ENCODE measurements around the gene C11orf68. TPM values are rescaled to one million over a fixed set of nuclear protein-coding genes. Genes with fewer than 3 reads are reported as not detected.

The C11orf68 gene
- total RNA-seq, 1 donor from 2014 or later = 34.9 TPM

- Mint-ChIP-seq H3K4me1 (peaks cover 45% of the 10 kb centered on the region), H3K4me3 (peak overlapping the region; percentile 62), H3K27ac (no peak overlapping the region), H3K36me3 (peaks cover 5% of the 10 kb centered on the region), H3K9me3 (no peaks in the 10 kb centered on the region), H3K27me3 (ENCODE audit: low read depth) (peaks cover 19% of the 10 kb centered on the region)
- DNase-seq (ENCODE audit: low spot score in 2 of 2, unreplicated experiment in 2 of 2) = no peak
- TF ChIP-seq CTCF (IDR thresholded peaks at IDR 0.05; ENCODE audit: unreplicated experiment) = no peak
Measured at GRCh38 chr11:65891219-65892136, 27.4 kb downstream of the C11orf68 start.

GRCh38 chr11:65890324-65891218, 28.3 kb downstream of the C11orf68 start, which contains the start of gene CCDC85B:
CCDC85B (plus strand) TSS chr11:65890673; CDS start chr11:65890784, 111 bp downstream.
- Mint-ChIP-seq H3K4me1 (peaks cover 46% of the 10 kb centered on the region), H3K9me3 (no peaks in the 10 kb centered on the region), H3K4me3 (peak within 1 kb of the TSS; percentile 97), H3K27ac (peak within 1 kb of the TSS; percentile 96), H3K27me3 (ENCODE audit: low read depth) (peaks cover 12% of the 10 kb centered on the region), H3K36me3 (peaks cover 6% of the 10 kb centered on the region)
- TF ChIP-seq CTCF (IDR thresholded peaks at IDR 0.05; ENCODE audit: unreplicated experiment) = peak; percentile 35
- DNase-seq (ENCODE audit: low spot score in 2 of 2, unreplicated experiment in 2 of 2) = peak; percentile 94 to 97

GRCh38 chr11:65888163-65888814, 30.6 kb downstream of the C11orf68 start, which contains the start of gene FIBP:
FIBP (minus strand) TSS chr11:65888471; CDS start chr11:65888418, 53 bp downstream.
- no peaks in the 10 kb centered on the region for H3K9me3 Mint-ChIP-seq
- peaks cover 16% of the 10 kb centered on the region for H3K36me3 Mint-ChIP-seq
- H3K4me3 Mint-ChIP-seq = peak within 1 kb of the TSS; percentile 97
- H3K27ac Mint-ChIP-seq = peak within 1 kb of the TSS; percentile 96
- H3K4me1 Mint-ChIP-seq = peaks cover 50% of the 10 kb centered on the region
- peaks cover 7% of the 10 kb centered on the region for H3K27me3 Mint-ChIP-seq (ENCODE audit: low read depth)
- peak; percentile 91 for TF ChIP-seq CTCF (IDR thresholded peaks at IDR 0.05; ENCODE audit: unreplicated experiment)
- peak; percentile 96 for DNase-seq (ENCODE audit: low spot score in 2 of 2, unreplicated experiment in 2 of 2)

GRCh38 chr11:65887723-65888162, 31.1 kb downstream of the C11orf68 start:
- Mint-ChIP-seq H3K9me3 (no peaks in the 10 kb centered on the region), H3K27ac (peak overlapping the region; percentile 96), H3K4me3 (peak overlapping the region; percentile 97), H3K27me3 (ENCODE audit: low read depth) (peaks cover 7% of the 10 kb centered on the region), H3K36me3 (peaks cover 16% of the 10 kb centered on the region), H3K4me1 (peaks cover 49% of the 10 kb centered on the region)
- no peak for TF ChIP-seq CTCF (IDR thresholded peaks at IDR 0.05; ENCODE audit: unreplicated experiment)
- no peak for DNase-seq (ENCODE audit: low spot score in 2 of 2, unreplicated experiment in 2 of 2)

All from mesothelial cell of epicardium (in vitro differentiated cells).